ENCODE data around the gene NGDN.

Gene NGDN

DNA sequence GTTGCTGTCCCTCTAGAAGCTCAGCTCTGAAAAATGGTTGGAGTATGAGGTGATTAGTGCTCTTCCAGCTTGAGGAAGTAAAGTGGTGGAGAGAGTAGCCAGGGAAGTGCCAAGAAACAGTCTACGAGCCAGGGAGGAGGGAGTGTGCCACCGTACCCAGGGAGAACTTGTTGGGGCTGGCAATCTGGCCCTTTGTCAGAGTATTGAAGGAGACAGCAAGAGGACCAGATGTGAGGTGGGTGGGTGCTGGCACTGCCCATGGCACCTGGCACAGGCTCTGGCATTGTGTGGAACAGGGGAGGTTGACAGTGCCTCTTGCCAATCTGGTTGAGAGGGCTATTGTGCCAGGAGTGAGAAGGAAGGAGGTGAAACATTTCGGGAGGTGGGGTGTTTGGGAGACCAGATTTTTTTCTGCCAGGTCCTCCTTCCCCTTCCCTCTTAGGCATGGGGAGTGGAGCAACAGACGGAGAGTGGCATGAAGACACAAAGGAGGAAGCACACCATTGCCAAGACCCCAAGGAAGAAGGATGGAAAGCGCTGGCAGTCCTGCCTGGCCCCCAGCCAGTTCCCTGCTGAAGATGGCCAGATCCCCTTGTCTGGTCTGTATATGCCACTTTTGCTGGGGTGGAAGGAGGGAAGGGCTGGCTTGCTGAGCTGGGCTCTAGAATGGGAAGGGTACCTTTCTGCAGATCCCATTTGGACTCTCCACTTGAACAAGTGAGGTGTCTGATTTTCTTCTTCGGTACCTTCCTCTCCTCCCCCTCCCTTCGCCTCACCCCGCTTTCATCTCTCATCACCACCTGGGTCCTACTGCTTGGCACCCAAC, 44.5 kb downstream of the NGDN start:
- peaks cover 8 to 36% of the 10 kb centered on the region in 2 donors for H3K36me3 Mint-ChIP-seq
- peaks cover 4 to 6% of the 10 kb centered on the region in 2 donors for H3K4me1 Mint-ChIP-seq
- ATAC-seq (replicated peaks): no peak
- H3K4me3 Mint-ChIP-seq: no peak overlapping the region
- no peaks in the 10 kb centered on the region for H3K27me3 Mint-ChIP-seq
- H3K9me3 Mint-ChIP-seq: no peaks in the 10 kb centered on the region
- H3K27ac Mint-ChIP-seq: no peak overlapping the region
- no peak for DNase-seq

- Mint-ChIP-seq H3K4me1 (peaks cover 4 to 6% of the 10 kb centered on the region in 2 donors), H3K4me3 (no peak overlapping the region), H3K27ac (no peak overlapping the region), H3K9me3 (no peaks in the 10 kb centered on the region), H3K27me3 (no peaks in the 10 kb centered on the region), H3K36me3 (peaks cover 8 to 34% of the 10 kb centered on the region in 2 donors)
- ATAC-seq (replicated peaks): no peak
- DNase-seq: no peak
Measured at GRCh38 chr14:23514644-23514957, 45.1 kb downstream of the NGDN start.

- H3K4me1 Mint-ChIP-seq: no peaks in the 10 kb centered on the region
- no peaks in the 10 kb centered on the region for H3K9me3 Mint-ChIP-seq
- H3K36me3 Mint-ChIP-seq: peaks cover 8 to 30% of the 10 kb centered on the region in 2 donors
- H3K27me3 Mint-ChIP-seq: no peaks in the 10 kb centered on the region
- H3K27ac Mint-ChIP-seq: no peak overlapping the region
- ATAC-seq (replicated peaks) (no peak), DNase-seq (no peak)
- H3K4me3 Mint-ChIP-seq: no peak overlapping the region
Measured at GRCh38 chr14:23517650-23518326, 48.3 kb downstream of the NGDN start.

DNA sequence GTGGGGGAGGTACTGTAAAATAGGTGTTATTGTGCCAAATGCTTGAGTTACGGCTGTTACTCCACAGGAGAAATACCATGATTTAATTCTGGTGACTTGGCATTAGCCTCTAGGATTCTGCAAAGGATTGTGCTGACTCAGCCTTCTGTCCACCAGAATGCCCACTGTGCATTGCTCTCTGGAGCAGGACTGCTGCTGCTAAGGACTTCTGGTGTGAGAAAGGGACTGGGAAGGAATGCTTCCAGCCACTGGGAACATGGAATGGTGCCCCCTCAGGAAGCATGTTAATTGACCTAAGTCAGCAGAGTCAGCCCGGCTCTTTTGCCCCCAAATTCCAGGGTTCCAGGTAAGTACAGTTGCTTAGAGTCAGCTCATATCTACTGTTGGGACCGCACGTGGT, 49.2 kb downstream of the NGDN start:
- Mint-ChIP-seq H3K27ac (no peak overlapping the region), H3K36me3 (peaks cover 6 to 25% of the 10 kb centered on the region in 2 donors), H3K4me1 (no peaks in the 10 kb centered on the region), H3K27me3 (no peaks in the 10 kb centered on the region), H3K9me3 (no peaks in the 10 kb centered on the region), H3K4me3 (no peak overlapping the region)
- DNase-seq: no peak
- ATAC-seq (replicated peaks): no peak

DNA sequence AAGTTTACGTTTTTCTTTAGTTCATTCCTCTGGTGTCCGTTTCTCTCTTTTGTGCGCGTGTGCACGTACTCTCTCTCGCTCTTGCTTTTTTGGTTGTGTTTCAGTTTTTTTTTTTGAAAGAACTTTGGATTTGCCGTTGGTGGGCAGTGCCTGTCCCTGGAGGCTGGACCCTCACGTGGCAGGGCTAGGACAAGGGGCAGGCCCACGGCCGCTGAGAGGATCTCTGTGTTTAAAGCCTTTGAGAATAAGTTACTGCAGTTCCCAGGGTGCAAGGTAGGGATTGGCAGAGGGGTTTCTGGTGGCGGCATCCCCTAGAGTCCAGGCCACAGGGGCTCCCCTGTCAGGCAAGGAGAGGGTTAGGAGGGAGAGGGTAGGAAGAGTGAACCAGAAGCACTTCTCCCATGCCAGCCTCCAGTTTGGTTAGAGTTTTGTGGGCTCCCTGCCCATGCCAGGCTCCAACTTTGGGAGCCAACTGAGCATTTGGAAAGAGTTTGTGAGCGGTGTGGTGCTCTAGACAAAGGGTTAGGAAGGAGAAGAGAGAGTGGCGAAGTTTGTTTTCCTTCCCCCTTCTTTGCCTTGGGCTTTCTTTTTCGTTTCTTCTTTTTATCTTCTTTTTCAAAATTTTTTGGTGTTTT, 51.5 kb downstream of the NGDN start:
- H3K4me3 Mint-ChIP-seq: no peak overlapping the region
- H3K27me3 Mint-ChIP-seq: no peaks in the 10 kb centered on the region
- H3K4me1 Mint-ChIP-seq: no peaks in the 10 kb centered on the region
- H3K9me3 Mint-ChIP-seq: no peaks in the 10 kb centered on the region
- no peak overlapping the region for H3K27ac Mint-ChIP-seq
- peaks cover 6 to 14% of the 10 kb centered on the region in 2 donors for H3K36me3 Mint-ChIP-seq
- no peak for DNase-seq
- no peak for ATAC-seq (replicated peaks)

DNA sequence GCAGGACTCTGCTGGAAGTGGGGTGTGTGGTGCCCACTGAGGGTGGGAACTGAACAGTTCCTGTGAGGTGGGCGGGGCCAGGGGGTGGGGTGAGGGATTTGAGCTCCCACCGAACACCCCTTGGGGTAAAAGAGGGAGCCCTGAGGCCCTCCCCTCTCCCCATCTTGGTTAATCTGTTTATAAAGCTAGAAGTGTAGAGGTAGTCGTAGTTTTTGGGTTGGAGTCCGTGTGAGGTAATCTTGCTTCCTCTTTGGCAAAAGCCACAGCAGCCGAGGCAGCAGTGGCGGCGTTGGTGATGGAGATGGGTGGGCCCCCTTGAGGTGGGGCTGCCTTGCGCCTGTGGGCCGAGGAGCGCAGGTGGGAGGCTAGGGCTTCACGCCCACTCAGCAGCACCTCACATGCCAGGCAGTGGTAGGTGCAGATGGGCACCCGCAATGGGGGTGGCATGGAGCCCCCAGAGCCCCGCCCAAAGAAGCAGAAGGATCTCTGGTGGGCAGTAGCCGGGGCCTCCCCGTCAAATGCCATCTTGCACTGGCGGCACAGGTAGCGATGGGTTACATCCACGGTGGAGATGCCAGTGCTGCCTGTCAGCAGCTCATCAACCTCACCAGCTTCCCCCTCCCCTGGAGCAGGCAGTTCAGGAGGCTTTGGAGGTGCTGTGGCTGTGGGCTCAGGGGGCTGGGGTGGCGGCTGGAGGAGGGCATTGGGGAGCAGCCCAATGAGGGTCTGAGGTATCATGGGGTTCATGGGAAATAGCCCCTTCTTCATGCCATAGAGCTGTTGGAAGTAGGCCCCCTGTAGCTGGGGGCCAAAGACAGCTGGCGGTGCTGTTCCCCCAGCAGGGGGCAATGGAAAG, 52.5 kb downstream of the NGDN start:
- no peaks in the 10 kb centered on the region for H3K27me3 Mint-ChIP-seq
- ATAC-seq (replicated peaks): no peak
- no peak overlapping the region for H3K27ac Mint-ChIP-seq

GRCh38 chr14:23522643-23523198, 53.2 kb downstream of the NGDN start:
- ATAC-seq (replicated peaks): no peak
- H3K4me3 Mint-ChIP-seq: no peak overlapping the region
- no peaks in the 10 kb centered on the region for H3K4me1 Mint-ChIP-seq
- H3K27me3 Mint-ChIP-seq: no peaks in the 10 kb centered on the region
- H3K27ac Mint-ChIP-seq: peak overlapping the region; percentile 2
- no peaks in the 10 kb centered on the region for H3K9me3 Mint-ChIP-seq
- no peak for DNase-seq
- peaks cover 6 to 15% of the 10 kb centered on the region in 2 donors for H3K36me3 Mint-ChIP-seq

More for the DNA sequence above, 52.5 kb downstream of the NGDN start:
- no peak for DNase-seq
- Mint-ChIP-seq H3K4me1 (no peaks in the 10 kb centered on the region), H3K36me3 (peaks cover 6 to 11% of the 10 kb centered on the region in 2 donors), H3K4me3 (no peak overlapping the region), H3K9me3 (no peaks in the 10 kb centered on the region)

DNA sequence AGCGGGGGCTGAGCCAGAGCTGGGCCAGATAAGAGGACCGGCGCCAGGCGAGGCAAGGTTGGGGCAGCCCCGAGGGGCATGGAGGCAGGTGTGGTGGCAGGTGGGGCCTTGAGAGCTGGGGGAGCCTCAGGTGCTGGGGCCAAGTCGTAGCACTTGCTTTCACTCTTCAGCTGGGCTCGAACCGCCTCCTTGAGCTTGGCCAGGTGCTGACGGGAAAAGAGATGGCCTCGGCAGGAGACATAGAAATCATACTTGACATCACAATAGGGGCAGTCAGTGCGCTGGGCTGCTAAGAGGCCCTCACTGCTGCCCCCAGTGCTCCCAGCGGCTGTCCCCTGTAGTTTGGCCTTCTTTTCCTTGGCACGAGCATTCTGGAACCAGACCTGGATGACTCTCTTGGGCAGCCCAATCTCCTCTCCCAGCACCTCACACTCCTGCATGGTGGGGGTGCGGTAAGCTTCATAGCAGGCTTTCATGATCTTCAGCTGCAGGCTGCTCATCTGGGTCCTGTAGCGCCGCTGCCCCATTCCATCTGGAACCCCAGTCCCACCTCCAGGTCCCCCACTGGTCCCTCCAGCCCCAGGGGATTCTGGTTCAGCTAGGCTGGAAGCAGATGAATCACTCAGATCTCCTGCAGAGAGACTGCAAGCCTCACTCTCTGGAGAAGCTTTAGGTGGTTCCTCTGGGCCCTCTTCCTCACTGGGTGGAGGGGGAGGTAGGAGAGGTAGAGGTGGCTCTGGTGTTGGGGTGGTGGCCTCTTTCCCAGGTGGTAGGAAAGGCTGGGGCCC, 53.9 kb downstream of the NGDN start:
- peaks cover 9 to 18% of the 10 kb centered on the region in 2 donors for H3K36me3 Mint-ChIP-seq
- ATAC-seq (replicated peaks): no peak

GRCh38 chr14:23524954-23525353, 55.5 kb downstream of the NGDN start:
- H3K4me3 Mint-ChIP-seq: no peak overlapping the region
- H3K9me3 Mint-ChIP-seq: no peaks in the 10 kb centered on the region
- no peak for ATAC-seq (replicated peaks)
- no peaks in the 10 kb centered on the region for H3K27me3 Mint-ChIP-seq
- H3K27ac Mint-ChIP-seq: no peak overlapping the region
- H3K4me1 Mint-ChIP-seq: no peaks in the 10 kb centered on the region
- DNase-seq: no peak
- peaks cover 9 to 18% of the 10 kb centered on the region in 2 donors for H3K36me3 Mint-ChIP-seq

More for the DNA sequence above, 53.9 kb downstream of the NGDN start:
- DNase-seq: no peak
- H3K4me3 Mint-ChIP-seq: no peak overlapping the region
- H3K4me1 Mint-ChIP-seq: no peaks in the 10 kb centered on the region
- no peaks in the 10 kb centered on the region for H3K27me3 Mint-ChIP-seq
- H3K9me3 Mint-ChIP-seq: no peaks in the 10 kb centered on the region
- peak overlapping the region; percentile 2 for H3K27ac Mint-ChIP-seq

- ATAC-seq (replicated peaks): no peak
- Mint-ChIP-seq H3K4me3 (no peak overlapping the region), H3K27ac (no peak overlapping the region), H3K4me1 (no peaks in the 10 kb centered on the region), H3K9me3 (no peaks in the 10 kb centered on the region), H3K36me3 (peaks cover 9 to 18% of the 10 kb centered on the region in 2 donors), H3K27me3 (no peaks in the 10 kb centered on the region)
- DNase-seq: no peak
Measured at GRCh38 chr14:23525611-23526010, 56.1 kb downstream of the NGDN start.

All from stimulated activated naive B cell treated with anti-CD40 and anti-IgM and Interleukin-4, amounts not matched to agents 10 μg/mL and 1 μg/mL and 100 μg/mL, for 72 hours (primary cell).